Neural progenitor cell (in vitro differentiated cells): Measurements from ENCODE around the gene GCNA.

Experiments used
- CTCF ChIP-seq: fragments of 200-600 bp; sonication (generic); IDR thresholded peaks from 2 replicates; pipeline ENCODE4 v1.5.1; 2017; ENCODE audit warnings: antibody characterized with exemption, mild to moderate bottlenecking
- EZH2 ChIP-seq: fragments of 200-600 bp; sonication (generic); IDR thresholded peaks from 2 replicates; pipeline ENCODE4 v1.6.1; 2017; ENCODE audit warnings: antibody characterized with exemption, mild to moderate bottlenecking, moderate library complexity
- EZH2phosphoT487 ChIP-seq: fragments of 200-600 bp; sonication (generic); IDR thresholded peaks from 2 replicates; pipeline ENCODE4 v1.6.1; 2017; ENCODE audit warnings: antibody characterized with exemption

GRCh38 chrX:71603618-71604017, 25.4 kb downstream of the GCNA start:
- TF ChIP-seq EZH2phosphoT487 = no peak
- TF ChIP-seq CTCF = no peak
- no peak for TF ChIP-seq EZH2
